Adrenal gland (tissue), 12 donors: ENCODE data around the gene LGALSL. TPM values are rescaled to one million over a fixed set of nuclear protein-coding genes. Genes with fewer than 3 reads are reported as not detected.

Source experiments
- DNase-seq, 7 donors: peaks; one replicate each; pipeline ENCODE4 v3.0.0-alpha.2; 2019 to 2020
- H3K27ac ChIP-seq, 5 donors: fragments of 200-600 bp; sonication (generic) in 4 of 5; 1 replicate in 3 of 5; 2 replicates in 2 of 5; pipeline versions ENCODE4 v1.5.1 to v1.8.0; 2016 to 2020; ENCODE audit warnings: mild to moderate bottlenecking in 1 of 5
- H3K27me3 ChIP-seq: fragments of 200-600 bp; 2 replicates; pipeline ENCODE4 v1.8.0; 2021
- H3K36me3 ChIP-seq, 2 donors: fragments of 200-600 bp; replicated peaks in 1 of 2; 1 replicate in 1 of 2; 2 replicates in 1 of 2; pipeline versions ENCODE4 v1.5.1 to v1.8.0; 2018 to 2022
- H3K4me1 ChIP-seq, 2 donors: fragments of 200-600 bp; replicated peaks in 1 of 2; 1 replicate in 1 of 2; 2 replicates in 1 of 2; pipeline versions ENCODE4 v1.5.1 to v1.8.0; 2018 to 2021
- H3K4me3 ChIP-seq, 4 donors: fragments of 200-600 bp; sonication (generic) in 3 of 4; one replicate each; pipeline ENCODE4 v1.5.1; 2016 to 2018
- H3K9me3 ChIP-seq, 3 donors: fragments of 200-600 bp; sonication (generic) in 1 of 3; replicated peaks in 1 of 3; 1 replicate in 2 of 3; 2 replicates in 1 of 3; pipeline versions ENCODE4 v1.5.1 to v1.8.0; 2016 to 2021
- POLR2A ChIP-seq, 2 donors: fragments of 450-650 bp; IDR thresholded peaks; one replicate each; pipeline ENCODE4 v1.6.1; 2017; ENCODE audit warnings: antibody characterized with exemption in 2 of 2, mild to moderate bottlenecking in 2 of 2, moderate library complexity in 1 of 2
- WGBS, 4 donors: extraction: QIAGEN DNeasy Blood & Tissue Kit in 2 of 4; methylation state at CpG; one replicate each; pipeline versions ENCODE4 v1.1.5 to v1.1.7; 2013 to 2017; 5-methylcytosine and 5-hydroxymethylcytosine counted together
- intact Hi-C, 2 donors: fragments of 100-400 bp; cut with DNase I; formaldehyde crosslinking; loops; one replicate each; pipeline versions ENCODE4 v1.14.1 to v1.15.0; 2022 to 2023
- polyA plus RNA-seq, 3 donors: library from polyadenylated mRNA; stranded (reverse); fragments of 200-250 nt in 2 of 3; fragments of 350-450 nt in 1 of 3; fragmentation: Illumina TruSeq in 1 of 3; extraction: RNeasy Lipid Tissue Mini Kit (QIAGEN cat#74804) in 1 of 3; gene quantifications; one replicate each; pipeline ENCODE4 v1.2.3, GENCODE V29; 2013 to 2014
- total RNA-seq, 9 donors: library from RNA; depleted of rRNA in 4 of 9; stranded (reverse); fragments of >200 nt in 4 of 9; fragments of 120-200 nt in 1 of 9; fragmentation: NEBNext Ultra II Directional in 1 of 9; extraction: Animal tissue kit (Norgen Biotek cat#: 25700) in 1 of 9; gene quantifications; one replicate each; pipeline versions ENCODE4 v1.1.0 to v1.2.4, GENCODE V29; 2013 to 2023
- TF ChIP-seq, protein P1 (sequence below), 6 experiments: fragments of 450-650 bp in 4 of 6; fragments of 200-600 bp in 2 of 6; sonication (generic) in 1 of 6; IDR thresholded peaks; 1 replicate in 5 of 6; 2 replicates in 1 of 6; pipeline versions ENCODE4 v1.5.1 to v1.8.0; 2016 to 2021; ENCODE audit warnings: antibody characterized with exemption in 6 of 6, mild to moderate bottlenecking in 2 of 6, moderate library complexity in 1 of 6
- donor health status: healthy with polysubstance abuse.
- donor health status: Bipolar disorder and iron deficiency.
- donor health status: DM: yes; HTN: yes; CAD: no.
- donor health status: DM: no; HTN: no; CAD: no.
- donor health status: DM: no; HTN: no; CAD: no.
- donor health status: DM: yes; HTN: yes; CAD: no.

LGALSL gene
- total and polyA plus RNA-seq, 12 donors: 13.4 to 79.5 (median 31.3) TPM

DNA sequence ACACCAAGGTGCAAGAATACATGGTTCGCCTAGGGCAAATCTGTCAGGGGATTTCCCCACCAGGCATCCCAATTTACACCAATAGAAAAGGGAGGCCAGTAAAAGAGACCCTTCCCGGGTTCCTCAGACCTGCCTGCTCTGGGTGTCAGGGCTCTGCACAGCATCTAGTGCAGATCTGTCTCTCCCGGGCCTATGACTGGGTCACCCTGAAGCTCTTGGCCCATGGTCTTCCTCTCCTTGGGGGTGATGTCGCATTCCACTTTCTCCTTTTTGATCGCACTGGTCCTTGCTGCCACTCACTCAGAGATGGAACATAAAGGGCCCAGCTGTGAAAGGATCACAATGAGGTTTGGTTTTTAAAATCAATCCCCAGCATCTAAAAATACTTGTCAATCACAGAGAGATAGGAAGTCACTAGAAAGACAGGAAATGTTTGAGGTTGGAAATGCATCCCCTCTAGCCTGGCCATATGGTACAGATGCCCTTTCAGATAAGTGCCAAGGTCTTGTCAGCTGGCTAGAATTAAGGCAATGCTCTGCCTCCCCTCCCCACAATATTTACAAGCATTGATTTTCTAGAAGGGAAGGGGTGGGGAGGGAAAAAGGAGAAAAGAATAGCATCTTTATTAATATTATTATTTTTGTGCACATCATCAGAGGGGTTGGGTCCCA, 35.3 kb downstream of the LGALSL start:
- 54 to 85% (median 70%) methylated on average over 5 of the region's 5 CpGs for WGBS, 4 donors

DNA sequence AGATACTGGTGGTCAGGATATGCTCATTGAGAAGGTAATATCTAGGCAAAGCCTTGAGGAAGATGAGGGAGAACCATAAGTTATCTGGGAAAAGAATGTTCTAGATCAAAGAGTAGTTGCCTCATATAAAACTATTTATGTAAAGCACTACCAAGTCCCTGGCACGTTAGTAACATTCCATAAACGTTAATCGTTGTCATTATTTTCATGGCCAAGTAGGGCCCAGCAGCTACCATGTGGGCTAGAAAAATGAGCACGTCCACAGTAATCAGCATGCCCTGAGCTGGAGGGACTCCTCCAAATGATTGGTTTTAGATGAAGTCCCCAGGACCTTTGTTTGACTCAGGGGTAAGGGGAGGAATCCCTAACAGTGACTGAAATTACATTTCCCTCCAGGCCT, 37.5 kb downstream of the LGALSL start:
- H3K36me3 ChIP-seq: no peaks in the 10 kb centered on the region
- TF ChIP-seq, protein P1, sequence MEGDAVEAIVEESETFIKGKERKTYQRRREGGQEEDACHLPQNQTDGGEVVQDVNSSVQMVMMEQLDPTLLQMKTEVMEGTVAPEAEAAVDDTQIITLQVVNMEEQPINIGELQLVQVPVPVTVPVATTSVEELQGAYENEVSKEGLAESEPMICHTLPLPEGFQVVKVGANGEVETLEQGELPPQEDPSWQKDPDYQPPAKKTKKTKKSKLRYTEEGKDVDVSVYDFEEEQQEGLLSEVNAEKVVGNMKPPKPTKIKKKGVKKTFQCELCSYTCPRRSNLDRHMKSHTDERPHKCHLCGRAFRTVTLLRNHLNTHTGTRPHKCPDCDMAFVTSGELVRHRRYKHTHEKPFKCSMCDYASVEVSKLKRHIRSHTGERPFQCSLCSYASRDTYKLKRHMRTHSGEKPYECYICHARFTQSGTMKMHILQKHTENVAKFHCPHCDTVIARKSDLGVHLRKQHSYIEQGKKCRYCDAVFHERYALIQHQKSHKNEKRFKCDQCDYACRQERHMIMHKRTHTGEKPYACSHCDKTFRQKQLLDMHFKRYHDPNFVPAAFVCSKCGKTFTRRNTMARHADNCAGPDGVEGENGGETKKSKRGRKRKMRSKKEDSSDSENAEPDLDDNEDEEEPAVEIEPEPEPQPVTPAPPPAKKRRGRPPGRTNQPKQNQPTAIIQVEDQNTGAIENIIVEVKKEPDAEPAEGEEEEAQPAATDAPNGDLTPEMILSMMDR (IDR thresholded peaks at IDR 0.05): no peak
- no peak for TF ChIP-seq POLR2A (IDR thresholded peaks at IDR 0.05)
- H3K27me3 ChIP-seq: no peaks in the 10 kb centered on the region
- H3K27ac ChIP-seq: no peak overlapping the region
- no peaks in the 10 kb centered on the region for H3K9me3 ChIP-seq
- H3K4me3 ChIP-seq: no peak overlapping the region
- WGBS, 4 donors: 55 to 72% (median 63%) methylated on average over 4 of the region's 4 CpGs
- peaks cover 0 to 5% of the 10 kb centered on the region in 2 donors for H3K4me1 ChIP-seq
- intact Hi-C loops: no loop called here
- DNase-seq: no peak

More for the DNA sequence above, 35.3 kb downstream of the LGALSL start:
- H3K27me3 ChIP-seq: no peaks in the 10 kb centered on the region
- peaks cover 0 to 5% of the 10 kb centered on the region in 2 donors for H3K4me1 ChIP-seq
- no peaks in the 10 kb centered on the region for H3K9me3 ChIP-seq
- no peak overlapping the region for H3K27ac ChIP-seq
- H3K36me3 ChIP-seq: no peaks in the 10 kb centered on the region
- DNase-seq: no peak
- intact Hi-C loops: loop anchor here (2.0 kb wide), 1 partner anchor 158 kb away; no protein-coding TSS in a partner anchor
- no peak overlapping the region for H3K4me3 ChIP-seq
- TF ChIP-seq POLR2A (IDR thresholded peaks at IDR 0.05): no peak
- TF ChIP-seq, protein P1 (IDR thresholded peaks at IDR 0.05): no peak

DNA sequence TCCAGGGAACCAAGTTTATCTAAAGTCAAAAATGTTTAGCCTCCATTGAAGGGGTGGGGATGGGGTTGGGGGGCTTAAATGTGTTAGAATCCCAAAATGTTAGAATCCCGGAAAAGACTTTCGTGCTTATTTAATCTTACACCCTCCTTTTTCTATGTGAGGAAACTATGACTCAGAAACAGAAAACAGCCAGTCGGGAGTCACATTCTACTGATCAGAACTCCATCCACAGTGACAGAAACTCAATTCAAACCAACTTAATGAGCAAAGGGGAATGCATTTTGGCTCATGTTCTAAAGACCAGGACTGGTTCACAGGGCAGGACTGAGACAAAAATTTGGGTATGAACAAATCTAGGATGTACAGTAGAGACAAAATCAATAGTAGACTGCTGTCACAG, 38.3 kb downstream of the LGALSL start:
- H3K27me3 ChIP-seq: no peaks in the 10 kb centered on the region
- no peak overlapping the region for H3K4me3 ChIP-seq
- 77 to 89% (median 85%) methylated on average over 3 of the region's 3 CpGs for WGBS, 4 donors
- no peak overlapping the region for H3K27ac ChIP-seq
- no peak for TF ChIP-seq POLR2A (IDR thresholded peaks at IDR 0.05)
- TF ChIP-seq, protein P1 (IDR thresholded peaks at IDR 0.05): no peak
- DNase-seq: no peak
- no peaks in the 10 kb centered on the region for H3K36me3 ChIP-seq
- H3K4me1 ChIP-seq: peaks cover 0 to 5% of the 10 kb centered on the region in 2 donors
- H3K9me3 ChIP-seq: no peaks in the 10 kb centered on the region
- intact Hi-C loops: no loop called here

DNA sequence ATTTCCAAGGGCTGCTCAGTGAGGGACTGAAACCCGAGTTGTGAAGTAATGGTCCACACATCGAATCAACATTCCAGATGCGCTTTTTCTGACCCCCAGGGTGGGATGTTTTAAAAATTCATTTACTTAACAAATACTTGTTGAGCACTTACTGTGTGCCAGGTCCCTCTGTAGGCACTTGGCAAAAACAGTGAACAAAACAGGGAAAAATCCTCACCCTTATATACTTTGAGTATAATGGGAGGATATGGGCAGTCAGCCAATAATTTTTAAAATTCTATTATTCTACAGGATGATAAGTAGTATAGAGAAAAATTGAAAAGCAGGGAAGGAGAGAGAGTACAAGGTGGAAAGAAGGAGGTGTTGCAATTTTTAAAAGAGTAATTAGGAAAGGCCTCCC, 38.9 kb downstream of the LGALSL start:
- TF ChIP-seq, protein P1 (IDR thresholded peaks at IDR 0.05): no peak
- TF ChIP-seq POLR2A (IDR thresholded peaks at IDR 0.05): no peak
- WGBS, 4 donors: 83 to 89% (median 87%) methylated on average over 3 of the region's 3 CpGs
- Histone ChIP-seq H3K4me3 (no peak overlapping the region), H3K4me1 (peaks cover 0 to 5% of the 10 kb centered on the region in 2 donors), H3K27me3 (no peaks in the 10 kb centered on the region), H3K36me3 (no peaks in the 10 kb centered on the region), H3K27ac (no peak overlapping the region), H3K9me3 (no peaks in the 10 kb centered on the region)
- no peak for DNase-seq
- intact Hi-C loops: no loop called here
